OCI-LY7 (cell line): Measurements from ENCODE around the gene CYP11A1. TPM values are rescaled to one million over a fixed set of nuclear protein-coding genes. Genes with fewer than 3 reads are reported as not detected.

ENCODE experiments used
- BruUV-seq: library from RNA; stranded (reverse); fragments of 400-500 nt; replicated peaks from 2 replicates; lab custom pipeline; 2021; lab: Mats Ljungman, UMichigan
- CTCF ChIA-PET: fragments of 300-600 bp; sonication (Branson Sonifier 250); formaldehyde crosslinking; loops from one replicate; lab custom pipeline; 2022; ENCODE audit warnings: antibody characterized with exemption; ENCODE audit not compliant: unreplicated experiment; lab: Charles Lee
- POLR2A ChIA-PET: fragments of 300-600 bp; sonication (Branson Sonifier 250); formaldehyde crosslinking; loops from one replicate; lab custom pipeline; 2022; ENCODE audit warnings: antibody characterized with exemption; lab: Charles Lee
- DNase-seq: peaks from one replicate; pipeline ENCODE4 v3.0.0-alpha.2; 2015; ENCODE audit warnings: low spot score
- H2AFZ ChIP-seq: fragments of 200-600 bp; sonication (generic), shearing (Covaris generic); 2 replicates; pipeline ENCODE4 v1.6.1; 2014; ENCODE audit warnings: mild to moderate bottlenecking, antibody characterized with exemption, low read length, moderate library complexity
- H3K27ac ChIP-seq: fragments of 200-600 bp; sonication (generic); 2 replicates; pipeline ENCODE4 v1.5.1; 2014; ENCODE audit warnings: mixed run types, low read depth, mild to moderate bottlenecking, moderate library complexity, low read length, inconsistent platforms; ENCODE audit not compliant: poor library complexity, severe bottlenecking
- H3K36me3 ChIP-seq: fragments of 200-600 bp; sonication (generic); 2 replicates; pipeline ENCODE4 v1.6.1; 2014; ENCODE audit warnings: mild to moderate bottlenecking, antibody characterized with exemption, low read length, moderate library complexity, mixed read lengths; ENCODE audit not compliant: insufficient read depth
- H3K4me1 ChIP-seq: fragments of 200-600 bp; sonication (generic); 2 replicates; pipeline ENCODE4 v1.5.1; 2014; ENCODE audit warnings: mild to moderate bottlenecking, low read length; ENCODE audit not compliant: insufficient read depth, poor library complexity, severe bottlenecking
- H3K4me2 ChIP-seq: fragments of 200-600 bp; sonication (generic); 2 replicates; pipeline ENCODE4 v1.6.1; 2014; ENCODE audit warnings: mild to moderate bottlenecking, low read length
- H3K4me3 ChIP-seq: fragments of 200-600 bp; sonication (generic); 2 replicates; pipeline ENCODE4 v1.5.1; 2014; ENCODE audit warnings: mild to moderate bottlenecking, low read depth, low read length; ENCODE audit not compliant: poor library complexity, severe bottlenecking
- H3K79me2 ChIP-seq: fragments of 200-600 bp; sonication (generic); 2 replicates; pipeline ENCODE4 v1.6.1; 2016; ENCODE audit warnings: low read depth, mild to moderate bottlenecking, low read length, moderate library complexity, mixed read lengths; ENCODE audit not compliant: insufficient read depth
- H3K9me2 ChIP-seq: fragments of 200-600 bp; sonication (generic); 2 replicates; pipeline ENCODE4 v1.6.1; 2016; ENCODE audit warnings: mild to moderate bottlenecking, low read length, mixed read lengths; ENCODE audit not compliant: insufficient read depth
- H3K9me3 ChIP-seq: fragments of 200-600 bp; sonication (generic); 2 replicates; pipeline ENCODE4 v1.6.1; 2014; ENCODE audit warnings: mild to moderate bottlenecking, mixed run types, low read length, mixed read lengths
- H4K20me1 ChIP-seq: fragments of 200-600 bp; sonication (generic); 2 replicates; pipeline ENCODE4 v1.6.1; 2014; ENCODE audit warnings: mild to moderate bottlenecking, antibody characterized with exemption, low read length, moderate library complexity, mixed read lengths; ENCODE audit not compliant: insufficient read depth
- EZH2phosphoT487 ChIP-seq: fragments of 200-600 bp; sonication (generic); IDR thresholded peaks from 2 replicates; pipeline ENCODE4 v1.6.1; 2018; ENCODE audit warnings: low read depth, borderline replicate concordance, mild to moderate bottlenecking, mixed run types, antibody characterized with exemption, low read length, moderate library complexity, mixed read lengths
- intact Hi-C: fragments of 100-400 bp; cut with micrococcal nuclease; formaldehyde crosslinking; loops from one replicate; pipeline ENCODE4 v1.10.0; 2022; ENCODE audit not compliant: unreplicated experiment
- total RNA-seq, 2 experiments: library from RNA; depleted of rRNA in 1 of 2; stranded (reverse); fragments of >200 nt in 1 of 2; shearing (Covaris generic) in 1 of 2; gene quantifications; 2 replicates each; pipeline ENCODE4 v1.2.3, GENCODE V29; 2014 to 2022
- TF ChIP-seq, protein P1 (sequence below): fragments of 200-600 bp; sonication (generic); conservative IDR thresholded peaks from 2 replicates; pipeline ENCODE4 v1.5.1; 2014; ENCODE audit warnings: mild to moderate bottlenecking, antibody characterized with exemption, low read length, moderate library complexity, mixed read lengths

Gene CYP11A1
- total RNA-seq, 2 experiments from 2014 or later: not detected

DNA sequence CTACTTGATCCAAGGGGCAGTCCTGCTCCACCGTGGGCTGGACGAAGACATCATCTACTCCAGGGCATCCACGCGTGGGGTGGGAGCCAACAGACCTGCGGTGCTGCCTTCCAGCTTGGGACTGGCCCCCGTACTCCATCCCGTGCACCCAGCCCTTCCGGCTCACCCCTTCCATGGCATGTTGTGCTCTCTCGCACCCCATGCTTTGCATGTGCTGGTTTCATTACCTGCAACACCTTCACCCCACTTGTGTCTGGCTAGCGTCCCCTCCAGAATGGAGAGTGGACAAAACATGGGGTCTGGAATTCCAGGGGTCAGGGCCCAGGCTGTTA, 36.1 kb upstream of the CYP11A1 start:
- DNase-seq: no peak
- intact Hi-C loops: loop anchor here (1.0 kb wide), 2 partner anchors 21 to 30 kb away; partner anchors contain the start of gene SEMA7A
- Histone ChIP-seq H3K4me2 (peak overlapping the region; percentile 85), H4K20me1 (no peaks in the 10 kb centered on the region; the same call in 1 of the 2 replicates), H3K4me3 (peak overlapping the region; percentile 51), H2AFZ (no peak overlapping the region; the same call in 1 of the 2 replicates), H3K27ac (peak overlapping the region; percentile 53), H3K9me3 (no peaks in the 10 kb centered on the region), H3K79me2 (no peaks in the 10 kb centered on the region), H3K4me1 (peaks cover 61% of the 10 kb centered on the region), H3K9me2 (no peaks in the 10 kb centered on the region), H3K36me3 (no peaks in the 10 kb centered on the region)
- POLR2A ChIA-PET: interaction anchor here (1.1 to 1.6 kb wide), 4 partner anchors 9 to 143 kb away, joined by 3 to 4 read pairs (median 4); no protein-coding TSS in a partner anchor
- CTCF ChIA-PET: interaction anchor here (0.7 to 2.0 kb wide), 3 partner anchors 19 to 26 kb away, joined by 3 to 6 read pairs (median 4); no protein-coding TSS in a partner anchor
- TF ChIP-seq, protein P1, sequence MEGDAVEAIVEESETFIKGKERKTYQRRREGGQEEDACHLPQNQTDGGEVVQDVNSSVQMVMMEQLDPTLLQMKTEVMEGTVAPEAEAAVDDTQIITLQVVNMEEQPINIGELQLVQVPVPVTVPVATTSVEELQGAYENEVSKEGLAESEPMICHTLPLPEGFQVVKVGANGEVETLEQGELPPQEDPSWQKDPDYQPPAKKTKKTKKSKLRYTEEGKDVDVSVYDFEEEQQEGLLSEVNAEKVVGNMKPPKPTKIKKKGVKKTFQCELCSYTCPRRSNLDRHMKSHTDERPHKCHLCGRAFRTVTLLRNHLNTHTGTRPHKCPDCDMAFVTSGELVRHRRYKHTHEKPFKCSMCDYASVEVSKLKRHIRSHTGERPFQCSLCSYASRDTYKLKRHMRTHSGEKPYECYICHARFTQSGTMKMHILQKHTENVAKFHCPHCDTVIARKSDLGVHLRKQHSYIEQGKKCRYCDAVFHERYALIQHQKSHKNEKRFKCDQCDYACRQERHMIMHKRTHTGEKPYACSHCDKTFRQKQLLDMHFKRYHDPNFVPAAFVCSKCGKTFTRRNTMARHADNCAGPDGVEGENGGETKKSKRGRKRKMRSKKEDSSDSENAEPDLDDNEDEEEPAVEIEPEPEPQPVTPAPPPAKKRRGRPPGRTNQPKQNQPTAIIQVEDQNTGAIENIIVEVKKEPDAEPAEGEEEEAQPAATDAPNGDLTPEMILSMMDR: no peak
- TF ChIP-seq EZH2phosphoT487: no peak
- BruUV-seq: no TSS peak

DNA sequence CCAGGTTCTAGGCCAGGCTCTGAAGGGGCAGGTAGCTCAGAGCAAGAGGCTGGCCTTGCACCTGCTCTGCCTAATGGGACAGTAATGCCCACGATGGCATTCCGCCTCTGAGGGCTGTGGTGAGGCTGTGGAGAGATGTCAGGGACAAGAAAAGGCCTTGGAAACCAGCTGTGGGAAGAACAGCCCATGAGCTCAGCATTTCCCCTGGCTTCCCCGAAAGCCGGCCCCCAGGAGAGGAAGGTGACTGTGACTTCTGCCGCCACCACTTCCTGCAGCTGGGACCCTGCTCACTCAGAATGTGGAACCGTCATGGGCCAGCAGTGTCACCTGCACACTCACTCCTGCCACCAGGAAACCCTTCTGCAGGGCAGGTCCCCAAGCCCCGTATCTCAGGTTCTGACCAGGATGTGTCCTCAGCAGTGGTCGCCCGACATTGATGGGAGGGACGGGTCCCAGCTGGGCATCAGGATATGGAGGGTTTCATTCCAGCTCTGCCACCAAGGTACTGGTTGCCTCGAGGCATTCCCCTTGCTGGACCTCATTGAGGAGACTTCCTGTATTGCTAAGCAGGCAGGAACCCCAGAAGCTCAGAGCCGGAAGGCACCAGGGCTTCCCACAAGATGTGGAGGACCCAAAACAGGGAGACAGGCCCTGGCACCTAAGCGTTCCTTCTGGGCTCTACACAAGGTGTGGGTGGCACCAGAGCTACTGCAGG, 35.6 kb upstream of the CYP11A1 start:
- Histone ChIP-seq H3K9me2 (no peaks in the 10 kb centered on the region), H3K9me3 (no peaks in the 10 kb centered on the region), H3K4me2 (peak overlapping the region; percentile 85), H3K4me1 (peaks cover 66% of the 10 kb centered on the region), H3K79me2 (no peaks in the 10 kb centered on the region), H3K36me3 (no peaks in the 10 kb centered on the region), H2AFZ (no peak overlapping the region; the same call in 1 of the 2 replicates), H3K4me3 (peak overlapping the region; percentile 51), H3K27ac (peak overlapping the region; percentile 53), H4K20me1 (no peaks in the 10 kb centered on the region; the same call in 1 of the 2 replicates)
- BruUV-seq: no TSS peak
- POLR2A ChIA-PET: interaction anchor here (1.0 to 1.6 kb wide), 5 partner anchors 9 to 59 kb away, joined by 3 to 4 read pairs (median 3); no protein-coding TSS in a partner anchor
- CTCF ChIA-PET: interaction anchor here (0.6 to 2.0 kb wide), 4 partner anchors 18 to 82 kb away, joined by 3 to 12 read pairs (median 5); no protein-coding TSS in a partner anchor
- intact Hi-C loops: loop anchor here (1.0 kb wide), 2 partner anchors 21 to 30 kb away; partner anchors contain the start of gene SEMA7A
- peak; percentile 89 for DNase-seq
- no peak for TF ChIP-seq EZH2phosphoT487
- TF ChIP-seq, protein P1: no peak
